Kidney (tissue), 14 donors: Measurements from ENCODE around the gene RETREG1. TPM values are rescaled to one million over a fixed set of nuclear protein-coding genes. Genes with fewer than 3 reads are reported as not detected.

Experiments used
- DNase-seq, 5 donors: peaks; one replicate each; pipeline ENCODE4 v3.0.0-alpha.2; 2013 to 2020
- FAIRE-seq: peaks from 2 replicates; lab custom pipeline; 2012; peaks lifted over from hg19 to GRCh38; lab: Jason Lieb, UNC
- H3K27ac ChIP-seq, 2 donors: one replicate each; pipeline ENCODE4 v1.7.0; 2013; ENCODE audit warnings: low read depth in 2 of 2, low read length in 2 of 2, inconsistent platforms in 1 of 2
- H3K27me3 ChIP-seq: one replicate; pipeline ENCODE4 v1.7.1; 2013; ENCODE audit warnings: low read length, inconsistent platforms; ENCODE audit not compliant: control insufficient read depth, insufficient read depth
- H3K36me3 ChIP-seq, 3 donors: one replicate each; pipeline versions ENCODE4 v1.7.0 to v1.7.1; 2013; ENCODE audit warnings: low read length in 3 of 3, control low read depth in 1 of 3, inconsistent platforms in 1 of 3; ENCODE audit not compliant: insufficient read depth in 3 of 3, control insufficient read depth in 2 of 3
- H3K4me1 ChIP-seq, 3 donors: one replicate each; pipeline versions ENCODE4 v1.7.0 to v1.7.1; 2013; ENCODE audit warnings: low read length in 3 of 3, inconsistent platforms in 1 of 3, low read depth in 1 of 3; ENCODE audit not compliant: control insufficient read depth in 2 of 3, insufficient read depth in 2 of 3
- H3K4me3 ChIP-seq, 3 donors: one replicate each; pipeline versions ENCODE4 v1.7.0 to v1.8.1; 2013; ENCODE audit warnings: low read length in 3 of 3, control low read depth in 1 of 3, inconsistent platforms in 1 of 3
- H3K9ac ChIP-seq, 3 donors: one replicate each; pipeline versions ENCODE4 v1.7.0 to v1.7.1; 2013; ENCODE audit warnings: low read length in 3 of 3, control low read depth in 1 of 3, inconsistent platforms in 1 of 3
- H3K9me3 ChIP-seq, 3 donors: one replicate each; pipeline versions ENCODE4 v1.7.0 to v1.7.1; 2013; ENCODE audit warnings: low read length in 3 of 3, control low read depth in 1 of 3, inconsistent platforms in 1 of 3; ENCODE audit not compliant: control insufficient read depth in 2 of 3, insufficient read depth in 1 of 3
- CTCF ChIP-seq: IDR thresholded peaks from 3 replicates; pipeline ENCODE4 v1.5.1; 2012; ENCODE audit warnings: mild to moderate bottlenecking, moderate library complexity, borderline replicate concordance; ENCODE audit not compliant: insufficient read depth; ENCODE audit errors: extremely low read depth
- intact Hi-C: fragments of 100-400 bp; cut with DNase I; formaldehyde crosslinking; loops from one replicate; pipeline ENCODE4 v1.11.1; 2022
- polyA plus RNA-seq: library from polyadenylated mRNA; stranded (reverse); fragments of 350-450 nt; fragmentation: Illumina TruSeq; extraction: RNeasy Lipid Tissue Mini Kit (QIAGEN cat#74804); gene quantifications from one replicate; pipeline ENCODE4 v1.2.3, GENCODE V29; 2014; ENCODE audit warnings: low read depth, low replicate concordance; ENCODE audit not compliant: insufficient read depth
- total RNA-seq: library from RNA; stranded (reverse); fragmentation: NEBNext Ultra II Directional; extraction: Animal tissue kit (Norgen Biotek cat#: 25700); gene quantifications from one replicate; pipeline ENCODE4 v1.2.1, GENCODE V29; 2021
- donor health status: control.
- donor health status: control.
- donor health status: control.
- donor health status: control.
- donor health status: control.
- donor health status: DM: yes; HTN: yes; CAD: no.
- donor health status: Normal renal cell carcinoma (clear cell type).

The RETREG1 gene
- total and polyA plus RNA-seq, 2 donors from 2014 or later = 53.6 to 104 TPM

GRCh38 chr5:16508730-16509531 is 107.9 kb downstream of the RETREG1 start:
- TF ChIP-seq CTCF = no peak
- Histone ChIP-seq H3K4me1 (peaks cover 0 to 5% (median 4%) of the 10 kb centered on the region in 3 donors), H3K9me3 (no peaks in the 10 kb centered on the region), H3K27ac (peak overlapping the region; percentile 89 to 94), H3K27me3 (no peaks in the 10 kb centered on the region), H3K4me3 (peak overlapping the region in 2 of 3 donors; percentile 72 to 83), H3K9ac (peak overlapping the region in 2 of 3 donors; percentile 74 to 94), H3K36me3 (no peaks in the 10 kb centered on the region)
- FAIRE-seq (peak; percentile 15), DNase-seq (peak; percentile 52 to 83 (median 52))
- intact Hi-C loops = no loop called here

- H3K36me3 ChIP-seq = no peaks in the 10 kb centered on the region
- no peak for DNase-seq
- peaks cover 0 to 4% (median 0%) of the 10 kb centered on the region in 3 donors for H3K4me1 ChIP-seq
- TF ChIP-seq CTCF = no peak
- peak overlapping the region; percentile 89 to 94 for H3K27ac ChIP-seq
- H3K4me3 ChIP-seq = peak overlapping the region in 2 of 3 donors; percentile 72 to 83
- H3K27me3 ChIP-seq = no peaks in the 10 kb centered on the region
- no peaks in the 10 kb centered on the region for H3K9me3 ChIP-seq
- no peak for FAIRE-seq
- intact Hi-C loops = no loop called here
- peak overlapping the region in 1 of 3 donors; percentile 94 for H3K9ac ChIP-seq
These were observed 109.1 kb downstream of the RETREG1 start for GRCh38 chr5:16507716-16508115.

GRCh38 chr5:16505904-16506303 is 110.9 kb downstream of the RETREG1 start:
- no peak for DNase-seq
- no peak for FAIRE-seq
- intact Hi-C loops = no loop called here
- Histone ChIP-seq H3K9ac (peak overlapping the region in 1 of 3 donors; percentile 94), H3K9me3 (no peaks in the 10 kb centered on the region), H3K36me3 (no peaks in the 10 kb centered on the region), H3K4me1 (peaks cover 0 to 4% (median 0%) of the 10 kb centered on the region in 3 donors), H3K27ac (peak overlapping the region; percentile 53 to 56), H3K4me3 (peak overlapping the region in 2 of 3 donors; percentile 72 to 83), H3K27me3 (no peaks in the 10 kb centered on the region)
- TF ChIP-seq CTCF = no peak
